Nephron progenitor cell (in vitro differentiated cells): Measurements from ENCODE around the gene BBS12.

ENCODE experiments used
- DNase-seq: peaks from one replicate; pipeline ENCODE4 v3.0.0; 2021
- H3K27ac Mint-ChIP-seq: 2 replicates; pipeline ENCODE4 v1.8.0; 2021; ENCODE audit warnings: mild to moderate bottlenecking, moderate library complexity, mixed read lengths
- H3K27me3 Mint-ChIP-seq: 2 replicates; pipeline ENCODE4 v1.8.0; 2021; ENCODE audit warnings: mild to moderate bottlenecking, low read depth, mixed read lengths; ENCODE audit not compliant: poor library complexity
- H3K36me3 Mint-ChIP-seq: 2 replicates; pipeline ENCODE4 v1.8.0; 2021; ENCODE audit warnings: low read depth, mixed read lengths
- H3K4me1 Mint-ChIP-seq: 2 replicates; pipeline ENCODE4 v1.8.0; 2021; ENCODE audit warnings: mixed read lengths
- H3K4me3 Mint-ChIP-seq: 2 replicates; pipeline ENCODE4 v1.8.0; 2021; ENCODE audit warnings: mild to moderate bottlenecking, moderate library complexity, mixed read lengths
- H3K9me3 Mint-ChIP-seq: 2 replicates; pipeline ENCODE4 v1.8.0; 2021; ENCODE audit warnings: mild to moderate bottlenecking, moderate library complexity, mixed read lengths
- CTCF ChIP-seq: fragments of 200-600 bp; sonication (generic); IDR thresholded peaks from 2 replicates; pipeline ENCODE4 v1.5.0; 2021; ENCODE audit warnings: antibody characterized with exemption

Gene BBS12

DNA sequence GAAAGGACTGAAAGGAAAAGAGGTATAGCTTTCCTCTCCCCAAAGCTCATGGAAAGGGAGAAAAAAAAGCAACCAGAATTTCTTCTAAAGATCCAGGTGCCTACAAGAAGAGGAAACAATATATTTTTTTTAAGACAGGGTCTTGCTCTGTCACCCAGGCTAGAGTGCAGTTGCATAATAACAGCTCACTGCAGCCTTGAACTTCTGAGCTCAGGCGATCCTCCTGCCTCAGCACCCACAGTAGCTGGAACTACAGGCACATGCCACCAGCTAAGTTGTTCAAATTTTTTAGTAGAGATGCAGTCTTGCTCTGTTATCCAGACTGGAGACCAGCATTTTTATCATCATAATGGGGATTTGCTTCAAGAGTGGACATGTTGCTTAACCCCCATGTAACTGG, 30.5 kb upstream of the BBS12 start:
- Mint-ChIP-seq H3K4me1 (no peaks in the 10 kb centered on the region), H3K27me3 (no peaks in the 10 kb centered on the region), H3K4me3 (no peak overlapping the region), H3K27ac (no peak overlapping the region), H3K36me3 (no peaks in the 10 kb centered on the region), H3K9me3 (no peaks in the 10 kb centered on the region)
- TF ChIP-seq CTCF, result no peak
- no peak for DNase-seq

DNA sequence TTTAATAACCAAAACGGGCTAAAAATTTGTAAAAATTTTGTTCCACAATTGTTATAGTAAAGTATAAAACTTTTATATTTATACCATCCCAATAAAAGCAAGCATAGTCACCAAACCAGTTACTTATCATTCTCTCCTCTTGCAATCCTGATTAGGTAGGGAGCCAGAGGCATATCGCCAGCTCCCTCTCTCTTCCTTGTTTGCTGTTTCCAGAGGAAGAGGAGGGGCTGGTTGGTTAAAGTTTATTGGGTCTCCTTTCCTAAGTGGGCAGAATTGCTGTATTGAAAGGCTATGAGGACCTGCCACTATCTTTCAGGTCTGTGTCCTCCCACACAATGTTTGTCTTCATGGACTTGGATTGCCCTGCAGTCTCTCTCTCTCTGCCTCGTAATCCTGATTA, 29.6 kb upstream of the BBS12 start:
- Mint-ChIP-seq H3K27me3 (peaks cover 3% of the 10 kb centered on the region), H3K36me3 (no peaks in the 10 kb centered on the region), H3K4me3 (no peak overlapping the region), H3K9me3 (no peaks in the 10 kb centered on the region), H3K4me1 (no peaks in the 10 kb centered on the region), H3K27ac (no peak overlapping the region)
- TF ChIP-seq CTCF, result no peak
- DNase-seq, result no peak

GRCh38 chr4:122703868-122704267, 28.6 kb upstream of the BBS12 start:
- TF ChIP-seq CTCF, result no peak
- no peaks in the 10 kb centered on the region for H3K36me3 Mint-ChIP-seq
- H3K27ac Mint-ChIP-seq, result no peak overlapping the region
- H3K27me3 Mint-ChIP-seq, result peaks cover 5% of the 10 kb centered on the region
- no peaks in the 10 kb centered on the region for H3K9me3 Mint-ChIP-seq
- no peak for DNase-seq
- no peak overlapping the region for H3K4me3 Mint-ChIP-seq
- no peaks in the 10 kb centered on the region for H3K4me1 Mint-ChIP-seq

GRCh38 chr4:122705009-122705408, 27.5 kb upstream of the BBS12 start:
- Mint-ChIP-seq H3K4me1 (no peaks in the 10 kb centered on the region), H3K4me3 (no peak overlapping the region), H3K27ac (no peak overlapping the region), H3K9me3 (no peaks in the 10 kb centered on the region), H3K36me3 (no peaks in the 10 kb centered on the region), H3K27me3 (peaks cover 5% of the 10 kb centered on the region)
- TF ChIP-seq CTCF, result no peak
- no peak for DNase-seq

DNA sequence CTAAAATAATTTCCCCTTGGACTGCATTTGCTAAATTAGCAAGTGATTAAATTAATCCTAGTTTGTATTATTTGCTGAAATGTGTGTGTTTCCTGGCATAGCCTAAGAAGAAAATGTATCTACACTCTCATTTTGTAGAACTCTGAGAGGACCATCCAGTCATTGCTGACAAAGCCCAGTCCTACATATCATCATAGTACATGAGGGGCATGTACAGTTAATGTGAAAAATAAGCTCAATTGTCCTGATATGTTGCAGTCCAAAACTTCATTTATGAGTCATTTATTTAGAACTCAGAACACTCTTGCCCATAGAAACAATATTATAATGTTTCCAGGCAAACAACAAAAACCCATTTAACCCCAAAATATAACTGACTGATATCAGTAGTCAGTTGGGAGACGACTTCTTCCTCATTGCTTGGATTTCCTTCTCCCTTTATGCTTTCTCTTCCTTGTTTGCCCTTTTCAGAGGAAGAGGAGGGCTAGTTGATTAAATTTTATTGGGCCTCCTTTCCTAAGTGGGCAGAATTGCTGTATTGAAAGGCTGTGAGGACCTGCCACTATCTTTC, 26.9 kb upstream of the BBS12 start:
- H3K9me3 Mint-ChIP-seq, result no peaks in the 10 kb centered on the region
- no peak overlapping the region for H3K4me3 Mint-ChIP-seq
- no peak for TF ChIP-seq CTCF
- H3K36me3 Mint-ChIP-seq, result no peaks in the 10 kb centered on the region
- DNase-seq, result no peak
- peaks cover 5% of the 10 kb centered on the region for H3K27me3 Mint-ChIP-seq
- H3K27ac Mint-ChIP-seq, result no peak overlapping the region
- H3K4me1 Mint-ChIP-seq, result peaks cover 6% of the 10 kb centered on the region

GRCh38 chr4:122706511-122706910, 26.0 kb upstream of the BBS12 start:
- no peak overlapping the region for H3K27ac Mint-ChIP-seq
- no peak for TF ChIP-seq CTCF
- no peaks in the 10 kb centered on the region for H3K9me3 Mint-ChIP-seq
- H3K27me3 Mint-ChIP-seq, result peaks cover 5% of the 10 kb centered on the region
- H3K4me1 Mint-ChIP-seq, result peaks cover 6% of the 10 kb centered on the region
- H3K4me3 Mint-ChIP-seq, result no peak overlapping the region
- DNase-seq, result no peak
- no peaks in the 10 kb centered on the region for H3K36me3 Mint-ChIP-seq
